Measurements from ENCODE around the gene OR5K4. TPM values are rescaled to one million over a fixed set of nuclear protein-coding genes. Genes with fewer than 3 reads are reported as not detected.

The OR5K4 gene
- total RNA-seq, 1 donor from 2014 or later, result not detected

- Histone ChIP-seq H2AFZ (ENCODE audit: low read depth, low read length) (no peak overlapping the region), H3K9ac (ENCODE audit: low read length) (no peak overlapping the region), H3K27ac (ENCODE audit: low read depth, low read length) (no peak overlapping the region), H3K9me3 (ENCODE audit: insufficient read depth, low read depth, low read length) (no peaks in the 10 kb centered on the region), H3K4me3 (ENCODE audit: insufficient read depth, low read depth, low read length) (no peak overlapping the region), H3K27me3 (ENCODE audit: insufficient read depth, low read length) (peaks cover 3% of the 10 kb centered on the region), H3K4me1 (ENCODE audit: insufficient read depth, low read length) (no peaks in the 10 kb centered on the region), H3K36me3 (ENCODE audit: insufficient read depth, low read length) (no peaks in the 10 kb centered on the region), H3K4me2 (ENCODE audit: low read length) (no peak overlapping the region), H4K20me1 (ENCODE audit: insufficient read depth, low read length) (no peaks in the 10 kb centered on the region), H3K79me2 (ENCODE audit: insufficient read depth, low read length) (no peaks in the 10 kb centered on the region)
- H3K4me3 Mint-ChIP-seq (ENCODE audit: unreplicated experiment), result no peak overlapping the region
- no peak overlapping the region for H3K27ac Mint-ChIP-seq (ENCODE audit: unreplicated experiment)
- no peaks in the 10 kb centered on the region for H3K4me1 Mint-ChIP-seq (ENCODE audit: low read depth, unreplicated experiment)
- peaks cover 2% of the 10 kb centered on the region for H3K27me3 Mint-ChIP-seq (ENCODE audit: low read depth, unreplicated experiment)
- no peak for FAIRE-seq
- TF ChIP-seq CTCF (IDR thresholded peaks at IDR 0.05; ENCODE audit: insufficient read depth, low read depth, low read length) (no peak), EZH2 (IDR thresholded peaks at IDR 0.05; ENCODE audit: insufficient read depth, low read length) (no peak)
- H3K9me3 Mint-ChIP-seq (ENCODE audit: unreplicated experiment), result no peaks in the 10 kb centered on the region
- DNase-seq (ENCODE audit: low read depth), result no peak
- H3K36me3 Mint-ChIP-seq (ENCODE audit: low read depth, unreplicated experiment), result no peaks in the 10 kb centered on the region
Observed at GRCh38 chr3:98326945-98327344, 26.7 kb upstream of the OR5K4 start.

- Histone ChIP-seq H3K79me2 (ENCODE audit: insufficient read depth, low read length) (no peaks in the 10 kb centered on the region), H3K36me3 (ENCODE audit: insufficient read depth, low read length) (no peaks in the 10 kb centered on the region), H3K4me1 (ENCODE audit: insufficient read depth, low read length) (no peaks in the 10 kb centered on the region), H3K9ac (ENCODE audit: low read length) (no peak overlapping the region), H3K9me3 (ENCODE audit: insufficient read depth, low read depth, low read length) (no peaks in the 10 kb centered on the region), H4K20me1 (ENCODE audit: insufficient read depth, low read length) (no peaks in the 10 kb centered on the region), H3K27me3 (ENCODE audit: insufficient read depth, low read length) (peaks cover 5% of the 10 kb centered on the region), H2AFZ (ENCODE audit: low read depth, low read length) (no peak overlapping the region), H3K27ac (ENCODE audit: low read depth, low read length) (no peak overlapping the region), H3K4me3 (ENCODE audit: insufficient read depth, low read depth, low read length) (no peak overlapping the region), H3K4me2 (ENCODE audit: low read length) (no peak overlapping the region)
- Mint-ChIP-seq H3K9me3 (ENCODE audit: unreplicated experiment) (no peaks in the 10 kb centered on the region), H3K4me3 (ENCODE audit: unreplicated experiment) (no peak overlapping the region), H3K27ac (ENCODE audit: unreplicated experiment) (no peak overlapping the region), H3K36me3 (ENCODE audit: low read depth, unreplicated experiment) (no peaks in the 10 kb centered on the region), H3K27me3 (ENCODE audit: low read depth, unreplicated experiment) (peaks cover 2% of the 10 kb centered on the region), H3K4me1 (ENCODE audit: low read depth, unreplicated experiment) (no peaks in the 10 kb centered on the region)
- FAIRE-seq (no peak), DNase-seq (ENCODE audit: low read depth) (no peak)
- TF ChIP-seq CTCF (IDR thresholded peaks at IDR 0.05; ENCODE audit: insufficient read depth, low read depth, low read length), result no peak
- TF ChIP-seq EZH2 (IDR thresholded peaks at IDR 0.05; ENCODE audit: insufficient read depth, low read length), result no peak
Observed at GRCh38 chr3:98328933-98329332, 24.7 kb upstream of the OR5K4 start.

GRCh38 chr3:98329392-98330124 lies 24.1 kb upstream of the OR5K4 start:
- Histone ChIP-seq H3K4me3 (ENCODE audit: insufficient read depth, low read depth, low read length) (no peak overlapping the region), H3K9ac (ENCODE audit: low read length) (no peak overlapping the region), H3K27ac (ENCODE audit: low read depth, low read length) (no peak overlapping the region), H3K9me3 (ENCODE audit: insufficient read depth, low read depth, low read length) (no peaks in the 10 kb centered on the region), H3K4me1 (ENCODE audit: insufficient read depth, low read length) (no peaks in the 10 kb centered on the region), H4K20me1 (ENCODE audit: insufficient read depth, low read length) (no peaks in the 10 kb centered on the region), H2AFZ (ENCODE audit: low read depth, low read length) (no peak overlapping the region), H3K79me2 (ENCODE audit: insufficient read depth, low read length) (no peaks in the 10 kb centered on the region), H3K27me3 (ENCODE audit: insufficient read depth, low read length) (peaks cover 5% of the 10 kb centered on the region), H3K36me3 (ENCODE audit: insufficient read depth, low read length) (no peaks in the 10 kb centered on the region), H3K4me2 (ENCODE audit: low read length) (no peak overlapping the region)
- no peaks in the 10 kb centered on the region for H3K9me3 Mint-ChIP-seq (ENCODE audit: unreplicated experiment)
- H3K27me3 Mint-ChIP-seq (ENCODE audit: low read depth, unreplicated experiment), result peaks cover 2% of the 10 kb centered on the region
- no peak overlapping the region for H3K4me3 Mint-ChIP-seq (ENCODE audit: unreplicated experiment)
- H3K36me3 Mint-ChIP-seq (ENCODE audit: low read depth, unreplicated experiment), result no peaks in the 10 kb centered on the region
- DNase-seq (ENCODE audit: low read depth) (peak; percentile 4), FAIRE-seq (peak; percentile 43)
- no peaks in the 10 kb centered on the region for H3K4me1 Mint-ChIP-seq (ENCODE audit: low read depth, unreplicated experiment)
- peak; percentile 75 for TF ChIP-seq CTCF (IDR thresholded peaks at IDR 0.05; ENCODE audit: insufficient read depth, low read depth, low read length)
- no peak for TF ChIP-seq EZH2 (IDR thresholded peaks at IDR 0.05; ENCODE audit: insufficient read depth, low read length)
- H3K27ac Mint-ChIP-seq (ENCODE audit: unreplicated experiment), result no peak overlapping the region
